ENCODE data around the gene ANKRD63. TPM values are rescaled to one million over a fixed set of nuclear protein-coding genes. Genes with fewer than 3 reads are reported as not detected.

Gene ANKRD63
- total RNA-seq, 1 experiment from 2014 or later, result 2.5 TPM

- ChIA-PET POLR2A (ENCODE audit: low non-redundant PET) (no interaction called here), CTCF (interaction anchor here (0.6 kb wide), 1 partner anchor 204 kb away, joined by 3 read pairs; no protein-coding TSS in a partner anchor)
- TF ChIP-seq CTCF (conservative IDR thresholded peaks at IDR 0.05; ENCODE audit: low read depth, low read length) (peak; percentile 57), EZH2 (IDR thresholded peaks at IDR 0.05; ENCODE audit: borderline replicate concordance, low read depth, low read length, poor library complexity, severe bottlenecking) (no peak)
- intact Hi-C loops (cut with micrococcal nuclease; ENCODE audit: unreplicated experiment), result no loop called here
- Histone ChIP-seq H3K27ac (ENCODE audit: low read depth, low read length, poor library complexity, severe bottlenecking) (peak overlapping the region; percentile 59), H3K9me3 (ENCODE audit: low read depth, low read length, poor library complexity, severe bottlenecking) (no peaks in the 10 kb centered on the region), H3K4me1 (ENCODE audit: insufficient read depth, low read length, poor library complexity, severe bottlenecking) (peaks cover 62% of the 10 kb centered on the region), H3K36me3 (ENCODE audit: insufficient read depth, low read length, poor library complexity, severe bottlenecking) (no peaks in the 10 kb centered on the region), H3K27me3 (replicated peaks; ENCODE audit: insufficient read depth, low read depth, low read length, poor library complexity) (no peaks in the 10 kb centered on the region), H3K4me3 (ENCODE audit: low read depth, low read length, poor library complexity, severe bottlenecking) (peak overlapping the region; percentile 63)
- DNase-seq (ENCODE audit: low spot score), result peak; percentile 52
- no TSS peak for BruUV-seq (replicated peaks)
Measured at GRCh38 chr15:40282147-40282868, 556 bp downstream of the ANKRD63 start.

GRCh38 chr15:40281801-40282146, 1.1 kb downstream of the ANKRD63 start:
- no peak for TF ChIP-seq CTCF (conservative IDR thresholded peaks at IDR 0.05; ENCODE audit: low read depth, low read length)
- no peak for TF ChIP-seq EZH2 (IDR thresholded peaks at IDR 0.05; ENCODE audit: borderline replicate concordance, low read depth, low read length, poor library complexity, severe bottlenecking)
- Histone ChIP-seq H3K4me3 (ENCODE audit: low read depth, low read length, poor library complexity, severe bottlenecking) (peak overlapping the region; percentile 63), H3K36me3 (ENCODE audit: insufficient read depth, low read length, poor library complexity, severe bottlenecking) (no peaks in the 10 kb centered on the region), H3K4me1 (ENCODE audit: insufficient read depth, low read length, poor library complexity, severe bottlenecking) (peaks cover 66% of the 10 kb centered on the region), H3K9me3 (ENCODE audit: low read depth, low read length, poor library complexity, severe bottlenecking) (no peaks in the 10 kb centered on the region), H3K27ac (ENCODE audit: low read depth, low read length, poor library complexity, severe bottlenecking) (no peak overlapping the region), H3K27me3 (replicated peaks; ENCODE audit: insufficient read depth, low read depth, low read length, poor library complexity) (no peaks in the 10 kb centered on the region)
- no TSS peak for BruUV-seq (replicated peaks)
- DNase-seq (ENCODE audit: low spot score), result no peak
- POLR2A ChIA-PET (ENCODE audit: low non-redundant PET), result no interaction called here
- intact Hi-C loops (cut with micrococcal nuclease; ENCODE audit: unreplicated experiment), result no loop called here
- CTCF ChIA-PET, result no interaction called here

- Histone ChIP-seq H3K9me3 (ENCODE audit: low read depth, low read length, poor library complexity, severe bottlenecking) (no peaks in the 10 kb centered on the region), H3K4me1 (ENCODE audit: insufficient read depth, low read length, poor library complexity, severe bottlenecking) (peaks cover 61% of the 10 kb centered on the region), H3K27me3 (replicated peaks; ENCODE audit: insufficient read depth, low read depth, low read length, poor library complexity) (no peaks in the 10 kb centered on the region), H3K4me3 (ENCODE audit: low read depth, low read length, poor library complexity, severe bottlenecking) (no peak overlapping the region), H3K36me3 (ENCODE audit: insufficient read depth, low read length, poor library complexity, severe bottlenecking) (no peaks in the 10 kb centered on the region), H3K27ac (ENCODE audit: low read depth, low read length, poor library complexity, severe bottlenecking) (no peak overlapping the region)
- TF ChIP-seq CTCF (conservative IDR thresholded peaks at IDR 0.05; ENCODE audit: low read depth, low read length) (no peak), EZH2 (IDR thresholded peaks at IDR 0.05; ENCODE audit: borderline replicate concordance, low read depth, low read length, poor library complexity, severe bottlenecking) (no peak)
- intact Hi-C loops (cut with micrococcal nuclease; ENCODE audit: unreplicated experiment), result no loop called here
- no peak for DNase-seq (ENCODE audit: low spot score)
- ChIA-PET POLR2A (ENCODE audit: low non-redundant PET) (no interaction called here), CTCF (interaction anchor here (0.6 kb wide), 1 partner anchor 128 kb away, joined by 4 read pairs; no protein-coding TSS in a partner anchor)
- no TSS peak for BruUV-seq (replicated peaks)
Measured at GRCh38 chr15:40281057-40281800, 1.6 kb downstream of the ANKRD63 start.

Data from A673 (cell line).